ENCODE measurements around the gene DLL1.

The DLL1 gene

GRCh38 chr6:170305805-170306323 lies 15.0 kb upstream of the DLL1 start:
- no peak overlapping the region for H3K27ac ChIP-seq (ENCODE audit: low read length)
- peaks cover 19% of the 10 kb centered on the region for H3K79me2 ChIP-seq (ENCODE audit: low read length)
- H3K9ac ChIP-seq (ENCODE audit: low read length), result peak overlapping the region; percentile 33; the same call in 1 of the 2 replicates
- H3F3A ChIP-seq (ENCODE audit: insufficient read depth, low read length), result no peaks in the 10 kb centered on the region
- H3K36me3 ChIP-seq (replicated peaks; ENCODE audit: insufficient read depth, low read length), result no peaks in the 10 kb centered on the region
- peak overlapping the region; percentile 80 for H2AFZ ChIP-seq (ENCODE audit: low read length)
- no peaks in the 10 kb centered on the region for H3K27me3 ChIP-seq (replicated peaks; ENCODE audit: insufficient read depth, low read length)
- H3K4me2 ChIP-seq (ENCODE audit: low read depth, low read length), result peak overlapping the region; percentile 81; the same call in 1 of the 2 replicates
- peak overlapping the region; percentile 91 for H3K4me3 ChIP-seq (ENCODE audit: low read length)
- 0 out of 2 replicates have a peak, but pooled peaks cover 3% of the 10 kb centered on the region for H3K4me1 ChIP-seq (ENCODE audit: low read length)
- no peaks in the 10 kb centered on the region for H3K9me3 ChIP-seq (replicated peaks; ENCODE audit: insufficient read depth, low read length)
- H4K20me1 ChIP-seq (ENCODE audit: insufficient read depth, low read length), result no peaks in the 10 kb centered on the region
- H3K9me2 ChIP-seq (replicated peaks; ENCODE audit: insufficient read depth, low read length), result no peaks in the 10 kb centered on the region
- TF ChIP-seq CTCF (IDR thresholded peaks at IDR 0.05; ENCODE audit: low read length) (no peak), EZH2phosphoT487 (IDR thresholded peaks at IDR 0.05; ENCODE audit: low read length) (no peak), EZH2 (optimal IDR thresholded peaks at IDR 0.05; ENCODE audit: low read depth, low read length) (no peak)
- DNase-seq, result no peak

GRCh38 chr6:170301184-170301583 lies 10.3 kb upstream of the DLL1 start:
- no peaks in the 10 kb centered on the region for H3K9me2 ChIP-seq (replicated peaks; ENCODE audit: insufficient read depth, low read length)
- peaks cover 13% of the 10 kb centered on the region for H3K27me3 ChIP-seq (replicated peaks; ENCODE audit: insufficient read depth, low read length)
- H2AFZ ChIP-seq (ENCODE audit: low read length), result no peak overlapping the region
- H3K79me2 ChIP-seq (ENCODE audit: low read length), result no peaks in the 10 kb centered on the region
- no peaks in the 10 kb centered on the region for H3K9me3 ChIP-seq (replicated peaks; ENCODE audit: insufficient read depth, low read length)
- DNase-seq, result no peak
- H4K20me1 ChIP-seq (ENCODE audit: insufficient read depth, low read length), result no peaks in the 10 kb centered on the region
- TF ChIP-seq CTCF (IDR thresholded peaks at IDR 0.05; ENCODE audit: low read length), result no peak
- no peak for TF ChIP-seq EZH2phosphoT487 (IDR thresholded peaks at IDR 0.05; ENCODE audit: low read length)
- TF ChIP-seq EZH2 (optimal IDR thresholded peaks at IDR 0.05; ENCODE audit: low read depth, low read length), result no peak
- H3K36me3 ChIP-seq (replicated peaks; ENCODE audit: insufficient read depth, low read length), result no peaks in the 10 kb centered on the region
- no peak overlapping the region for H3K4me3 ChIP-seq (ENCODE audit: low read length)
- H3K9ac ChIP-seq (ENCODE audit: low read length), result no peak overlapping the region
- H3K27ac ChIP-seq (ENCODE audit: low read length), result no peak overlapping the region
- H3K4me1 ChIP-seq (ENCODE audit: low read length), result no peaks in the 10 kb centered on the region
- no peak overlapping the region for H3K4me2 ChIP-seq (ENCODE audit: low read depth, low read length)
- H3F3A ChIP-seq (ENCODE audit: insufficient read depth, low read length), result no peaks in the 10 kb centered on the region

GRCh38 chr6:170298688-170299087 lies 7.8 kb upstream of the DLL1 start:
- Histone ChIP-seq H4K20me1 (ENCODE audit: insufficient read depth, low read length) (no peaks in the 10 kb centered on the region), H3K4me3 (ENCODE audit: low read length) (no peak overlapping the region), H3K27ac (ENCODE audit: low read length) (no peak overlapping the region), H3F3A (ENCODE audit: insufficient read depth, low read length) (no peaks in the 10 kb centered on the region), H3K9ac (ENCODE audit: low read length) (no peak overlapping the region), H3K27me3 (replicated peaks; ENCODE audit: insufficient read depth, low read length) (peaks cover 36% of the 10 kb centered on the region), H3K36me3 (replicated peaks; ENCODE audit: insufficient read depth, low read length) (no peaks in the 10 kb centered on the region), H3K9me3 (replicated peaks; ENCODE audit: insufficient read depth, low read length) (no peaks in the 10 kb centered on the region), H2AFZ (ENCODE audit: low read length) (no peak overlapping the region), H3K4me1 (ENCODE audit: low read length) (no peaks in the 10 kb centered on the region), H3K4me2 (ENCODE audit: low read depth, low read length) (no peak overlapping the region), H3K79me2 (ENCODE audit: low read length) (no peaks in the 10 kb centered on the region), H3K9me2 (replicated peaks; ENCODE audit: insufficient read depth, low read length) (no peaks in the 10 kb centered on the region)
- no peak for DNase-seq
- TF ChIP-seq EZH2 (optimal IDR thresholded peaks at IDR 0.05; ENCODE audit: low read depth, low read length) (no peak), CTCF (IDR thresholded peaks at IDR 0.05; ENCODE audit: low read length) (no peak), EZH2phosphoT487 (IDR thresholded peaks at IDR 0.05; ENCODE audit: low read length) (no peak)

All from MM.1S (cell line).